ENCODE data around the gene PCDHGC4.

PCDHGC4 gene

DNA sequence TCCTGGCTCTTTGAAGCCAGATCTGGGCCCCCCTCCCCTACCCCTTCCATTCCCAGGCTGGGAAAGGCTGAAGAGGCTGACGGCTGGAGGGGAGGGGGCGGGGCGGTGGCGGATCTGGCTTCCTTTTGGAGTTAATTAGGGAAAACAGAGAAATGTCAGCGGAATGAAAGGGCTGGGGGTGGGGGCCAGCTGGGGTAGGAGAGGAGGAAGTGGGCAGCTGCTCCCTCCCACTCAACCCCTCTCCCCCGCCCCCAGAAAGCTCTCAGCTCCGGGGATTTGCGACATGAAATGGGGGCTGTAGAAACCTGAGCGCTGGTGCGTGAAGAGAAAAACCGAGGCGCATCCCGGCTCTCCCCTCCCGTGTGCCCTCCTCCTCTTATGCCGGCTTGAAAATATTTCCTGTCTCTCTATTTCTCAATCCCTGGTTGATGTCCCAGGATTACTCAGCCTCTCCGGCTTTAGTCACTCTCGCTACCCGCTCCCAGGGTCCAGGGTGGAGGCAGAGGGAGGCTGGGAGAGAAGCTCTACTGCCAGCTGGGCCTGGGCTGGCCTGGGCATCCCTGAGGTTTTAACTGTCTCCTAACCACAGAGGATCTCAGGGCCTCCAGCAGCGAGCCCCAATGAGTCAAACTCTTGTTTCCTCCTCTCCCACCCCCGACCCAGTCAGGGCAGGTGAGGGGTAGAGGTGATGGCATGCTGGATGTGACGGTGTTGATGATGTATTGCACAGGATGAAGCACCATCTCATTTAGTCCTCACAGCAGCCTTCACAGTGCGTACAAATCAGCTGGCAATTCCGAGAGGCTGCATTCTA lies 24.2 kb downstream of the PCDHGC4 start:
- in situ Hi-C loops (cut with MboI; ENCODE audit: low pct_unique_long_range_greater_than_20kb, low sequenced_read_pairs): no loop called here
- peak; percentile 95 for DNase-seq

DNA sequence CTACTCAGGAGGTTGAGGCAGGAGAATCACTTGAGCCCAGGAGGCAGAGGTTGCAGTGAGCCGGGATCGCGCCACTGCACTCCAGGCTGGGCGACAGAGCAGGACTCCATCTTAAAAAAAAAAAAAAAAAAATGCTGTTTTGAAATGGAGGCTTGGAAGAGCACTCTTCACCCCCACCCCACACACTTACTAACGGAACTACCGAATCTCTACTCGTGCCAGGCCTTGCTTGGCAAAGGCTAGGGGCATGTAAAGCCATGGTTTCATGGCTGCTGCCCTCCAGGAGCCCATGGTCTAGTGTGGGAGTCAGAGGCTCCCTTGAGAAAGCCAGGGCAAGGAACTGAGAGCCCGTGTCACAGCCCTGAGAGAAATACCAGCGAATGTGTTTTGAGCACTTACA lies 25.3 kb downstream of the PCDHGC4 start:
- in situ Hi-C loops (cut with MboI; ENCODE audit: low pct_unique_long_range_greater_than_20kb, low sequenced_read_pairs): no loop called here
- no peak for DNase-seq

- no peak for DNase-seq
- in situ Hi-C loops (cut with MboI; ENCODE audit: low pct_unique_long_range_greater_than_20kb, low sequenced_read_pairs): no loop called here
These were observed 26.2 kb downstream of the PCDHGC4 start for GRCh38 chr5:141510850-141511601.

GRCh38 chr5:141511771-141512325 lies 27.0 kb downstream of the PCDHGC4 start:
- in situ Hi-C loops (cut with MboI; ENCODE audit: low pct_unique_long_range_greater_than_20kb, low sequenced_read_pairs): no loop called here

GRCh38 chr5:141512390-141512910 lies 27.6 kb downstream of the PCDHGC4 start:
- in situ Hi-C loops (cut with MboI; ENCODE audit: low pct_unique_long_range_greater_than_20kb, low sequenced_read_pairs): no loop called here
- DNase-seq: peak; percentile 73

More at GRCh38 chr5:141511771-141512325, 27.0 kb downstream of the PCDHGC4 start:
- DNase-seq: no peak

GRCh38 chr5:141512911-141513626 lies 28.2 kb downstream of the PCDHGC4 start:
- in situ Hi-C loops (cut with MboI; ENCODE audit: low pct_unique_long_range_greater_than_20kb, low sequenced_read_pairs): no loop called here
- DNase-seq: no peak

DNA sequence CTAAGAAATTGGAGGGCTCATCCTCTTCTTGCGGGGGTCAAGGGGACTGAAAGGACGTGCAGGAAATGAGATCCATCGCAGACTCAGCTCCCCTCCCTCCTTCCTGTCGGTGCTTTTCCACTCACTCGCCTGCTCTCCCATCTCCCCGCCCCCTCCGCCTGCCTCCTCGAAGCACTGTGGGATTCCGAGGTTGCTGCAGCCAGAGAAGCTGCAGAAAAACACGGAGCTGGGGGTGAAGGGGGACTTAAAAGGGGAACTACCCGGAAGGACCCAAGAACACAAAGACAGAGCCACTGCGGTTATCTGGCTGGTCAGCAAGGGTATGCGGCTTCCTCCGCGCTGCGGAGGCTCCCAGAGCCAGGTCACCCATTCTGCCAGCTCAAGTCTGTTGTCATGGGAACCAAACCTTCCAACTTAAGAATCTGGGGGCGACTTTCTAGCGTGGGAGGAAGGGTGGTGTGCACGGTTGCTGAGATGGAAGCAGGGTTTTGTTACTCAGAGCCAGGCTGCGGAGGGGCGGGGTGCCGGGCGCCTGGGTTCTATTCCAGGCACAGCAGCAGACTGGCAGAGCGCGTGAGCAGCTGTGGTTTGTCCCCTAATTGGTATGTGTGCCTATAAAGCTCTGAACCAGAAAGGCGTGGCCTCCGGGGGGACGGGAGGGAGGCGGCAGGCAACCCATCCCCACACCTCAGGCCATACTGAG lies 28.9 kb downstream of the PCDHGC4 start:
- DNase-seq: peak; percentile 54
- in situ Hi-C loops (cut with MboI; ENCODE audit: low pct_unique_long_range_greater_than_20kb, low sequenced_read_pairs): no loop called here

DNA sequence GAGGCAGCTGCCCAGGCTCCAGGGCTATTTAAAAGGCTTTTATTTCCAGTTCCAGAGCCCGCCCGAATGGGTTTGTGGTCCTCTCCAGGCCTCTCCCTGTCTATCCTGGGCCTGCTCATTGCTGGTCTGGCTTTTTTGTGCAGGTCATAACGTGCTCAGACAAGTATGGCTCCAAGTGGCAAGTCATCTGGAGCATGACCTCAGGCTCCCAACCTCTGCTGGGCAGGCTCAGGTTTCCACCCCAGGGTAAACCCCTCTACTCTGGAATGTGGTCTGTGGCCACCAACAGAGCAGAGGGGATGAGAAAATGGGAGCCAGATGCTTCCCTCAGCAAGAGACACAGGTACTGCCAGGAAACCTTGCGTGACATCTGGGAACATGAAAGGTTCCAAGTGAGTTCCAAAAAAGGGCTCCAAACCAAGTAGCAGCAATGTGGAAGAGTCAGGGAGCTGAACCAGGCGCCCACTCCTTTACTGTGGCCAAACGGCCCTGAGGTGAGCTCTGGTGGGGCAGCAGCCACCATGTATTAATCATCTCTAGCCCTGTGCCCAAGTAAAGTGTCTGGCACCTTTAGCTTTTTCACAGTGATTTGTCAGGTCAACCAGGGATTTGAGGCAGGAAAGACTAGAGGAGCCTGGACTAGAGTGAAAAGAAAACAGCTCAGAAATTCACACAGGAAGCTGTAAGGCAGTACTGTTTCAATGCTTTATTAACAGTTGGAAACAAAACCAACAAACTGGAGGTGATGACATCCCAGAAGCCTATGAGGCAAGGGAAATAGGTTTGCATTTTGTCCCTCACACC lies 29.7 kb downstream of the PCDHGC4 start:
- DNase-seq: no peak
- in situ Hi-C loops (cut with MboI; ENCODE audit: low pct_unique_long_range_greater_than_20kb, low sequenced_read_pairs): no loop called here

DNA sequence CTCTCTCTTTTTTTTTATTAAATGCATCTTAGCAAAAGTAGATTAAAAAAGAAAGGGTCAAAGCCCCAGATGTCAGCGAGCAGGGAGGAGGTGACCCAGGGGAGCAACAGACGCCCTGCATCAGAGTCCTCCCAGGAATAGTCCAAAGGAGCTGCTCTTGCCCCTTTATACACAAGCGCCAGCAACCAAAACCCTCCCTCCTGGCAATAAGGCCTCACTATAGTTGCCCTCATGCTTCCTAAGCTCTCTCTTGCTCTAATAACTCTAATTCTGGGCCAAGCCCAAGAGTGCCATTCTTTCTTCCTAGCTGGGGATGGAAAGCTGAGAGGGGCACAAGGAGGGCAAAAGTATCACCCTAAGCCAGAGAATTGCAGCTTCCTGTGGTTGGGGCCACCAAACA lies 30.3 kb downstream of the PCDHGC4 start:
- no peak for DNase-seq
- in situ Hi-C loops (cut with MboI; ENCODE audit: low pct_unique_long_range_greater_than_20kb, low sequenced_read_pairs): no loop called here

- no peak for DNase-seq
- in situ Hi-C loops (cut with MboI; ENCODE audit: low pct_unique_long_range_greater_than_20kb, low sequenced_read_pairs): no loop called here
These were observed 31.3 kb downstream of the PCDHGC4 start for GRCh38 chr5:141515946-141516671.

- in situ Hi-C loops (cut with MboI; ENCODE audit: low pct_unique_long_range_greater_than_20kb, low sequenced_read_pairs): no loop called here
- no peak for DNase-seq
These were observed 31.8 kb downstream of the PCDHGC4 start for GRCh38 chr5:141516672-141517025.

GRCh38 chr5:141517312-141517711 lies 32.5 kb downstream of the PCDHGC4 start:
- DNase-seq: no peak
- in situ Hi-C loops (cut with MboI; ENCODE audit: low pct_unique_long_range_greater_than_20kb, low sequenced_read_pairs): no loop called here

DNA sequence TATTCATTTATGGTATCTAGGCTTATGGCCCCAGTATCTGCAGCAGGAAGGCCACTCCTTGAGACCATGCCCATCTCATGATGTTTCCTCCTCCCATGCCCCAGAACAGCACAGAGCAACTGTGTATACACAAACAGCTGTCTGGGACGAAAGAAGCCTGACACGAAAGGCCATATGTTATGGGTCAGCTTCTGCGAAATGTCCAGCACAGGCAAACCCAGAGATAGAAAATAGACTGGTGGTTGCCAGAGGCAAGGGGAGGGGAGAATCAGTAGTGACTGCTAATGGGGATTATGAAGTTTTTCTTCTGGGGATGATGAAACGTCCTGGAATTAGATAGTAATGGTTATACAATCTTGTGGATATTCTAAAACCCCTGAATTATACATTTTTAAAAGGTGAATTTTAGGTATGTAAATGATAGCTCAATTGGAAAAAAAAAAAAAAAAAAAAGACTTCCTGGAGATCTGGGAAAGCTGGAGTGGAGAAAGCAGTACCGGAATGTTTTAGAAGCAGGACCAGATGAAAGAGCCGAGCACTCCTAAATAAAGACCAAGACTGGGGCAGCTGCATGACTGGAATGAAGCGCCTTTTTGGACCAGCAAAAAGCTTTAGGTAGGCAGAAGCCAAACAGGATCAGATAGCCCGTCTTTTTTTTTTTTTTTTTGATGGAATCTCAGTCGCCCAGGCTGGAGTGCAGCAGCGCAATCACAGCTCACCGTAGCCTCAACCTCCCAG lies 33.2 kb downstream of the PCDHGC4 start:
- in situ Hi-C loops (cut with MboI; ENCODE audit: low pct_unique_long_range_greater_than_20kb, low sequenced_read_pairs): no loop called here
- DNase-seq: no peak

GRCh38 chr5:141518618-141519015 lies 33.8 kb downstream of the PCDHGC4 start:
- DNase-seq: no peak
- in situ Hi-C loops (cut with MboI; ENCODE audit: low pct_unique_long_range_greater_than_20kb, low sequenced_read_pairs): no loop called here

- DNase-seq: no peak
- in situ Hi-C loops (cut with MboI; ENCODE audit: low pct_unique_long_range_greater_than_20kb, low sequenced_read_pairs): no loop called here
These were observed 35.1 kb downstream of the PCDHGC4 start for GRCh38 chr5:141519605-141520565.

GRCh38 chr5:141521244-141521781 lies 36.5 kb downstream of the PCDHGC4 start:
- in situ Hi-C loops (cut with MboI; ENCODE audit: low pct_unique_long_range_greater_than_20kb, low sequenced_read_pairs): no loop called here
- DNase-seq: peak; percentile 72
